Caco-2 (cell line): ENCODE results near the gene HCFC1R1. TPM values are rescaled to one million over a fixed set of nuclear protein-coding genes. Genes with fewer than 3 reads are reported as not detected.

Experiments
- BruUV-seq: library from RNA; stranded (reverse); fragments of 400-500 nt; replicated peaks from 2 replicates; lab custom pipeline; 2021; lab: Mats Ljungman, UMichigan
- CTCF ChIA-PET: fragments of 300-600 bp; sonication (Branson Sonifier 250); formaldehyde crosslinking; loops from one replicate; lab custom pipeline; 2022; ENCODE audit warnings: antibody characterized with exemption; lab: Charles Lee
- POLR2A ChIA-PET: fragments of 300-600 bp; sonication (Branson Sonifier 250); formaldehyde crosslinking; loops from one replicate; lab custom pipeline; 2022; ENCODE audit warnings: antibody characterized with exemption; lab: Charles Lee
- DNase-seq, 2 experiments: peaks; one replicate each; pipeline versions ENCODE4 v3.0.0 to v3.0.0-alpha.2; 2020 to 2022
- H3K27me3 ChIP-seq: replicated peaks from 2 replicates; pipeline ENCODE4 v1.6.0; 2011; ENCODE audit warnings: low read length; ENCODE audit not compliant: control insufficient read depth, insufficient read depth
- H3K36me3 ChIP-seq: 2 replicates; pipeline ENCODE4 v1.5.1; 2011; ENCODE audit warnings: low read length; ENCODE audit not compliant: control insufficient read depth, insufficient read depth
- H3K4me1 ChIP-seq: fragments of 250-450 bp; sonication (Bioruptor Pico); 2 replicates; pipeline ENCODE4 v1.5.1; 2020; ENCODE audit warnings: mild to moderate bottlenecking
- H3K4me3 ChIP-seq: 2 replicates; pipeline ENCODE4 v1.5.1; 2011; ENCODE audit warnings: low read depth, mild to moderate bottlenecking, control low read depth, low read length
- H3K9me3 ChIP-seq: fragments of 250-450 bp; sonication (Bioruptor Pico); 2 replicates; pipeline ENCODE4 v1.5.1; 2020; ENCODE audit warnings: mild to moderate bottlenecking, moderate library complexity
- H3K27ac Mint-ChIP-seq: one replicate; pipeline ENCODE4 v1.8.0; 2022; ENCODE audit warnings: mixed read lengths; ENCODE audit not compliant: unreplicated experiment
- H3K27me3 Mint-ChIP-seq: one replicate; pipeline ENCODE4 v1.8.0; 2022; ENCODE audit warnings: mixed read lengths; ENCODE audit not compliant: insufficient read depth, unreplicated experiment
- H3K36me3 Mint-ChIP-seq: one replicate; pipeline ENCODE4 v1.8.0; 2022; ENCODE audit warnings: mild to moderate bottlenecking, mixed read lengths; ENCODE audit not compliant: insufficient read depth, unreplicated experiment
- H3K4me1 Mint-ChIP-seq: one replicate; pipeline ENCODE4 v1.8.0; 2022; ENCODE audit warnings: low read depth, mixed read lengths; ENCODE audit not compliant: unreplicated experiment
- H3K4me3 Mint-ChIP-seq: one replicate; pipeline ENCODE4 v1.8.0; 2022; ENCODE audit warnings: mild to moderate bottlenecking, moderate library complexity, mixed read lengths; ENCODE audit not compliant: unreplicated experiment
- H3K9me3 Mint-ChIP-seq: one replicate; pipeline ENCODE4 v1.8.0; 2022; ENCODE audit warnings: mixed read lengths; ENCODE audit not compliant: unreplicated experiment
- CTCF ChIP-seq, 2 experiments: fragments of 200-600 bp in 1 of 2; IDR thresholded peaks; 1 replicate in 1 of 2; 2 replicates in 1 of 2; pipeline versions ENCODE4 v1.5.1 to v1.8.0; 2011 to 2022; ENCODE audit warnings: antibody characterized with exemption in 1 of 2, control low read depth in 1 of 2, inconsistent platforms in 1 of 2, low read depth in 1 of 2, low read length in 1 of 2, mild to moderate bottlenecking in 1 of 2, moderate library complexity in 1 of 2; ENCODE audit not compliant: insufficient read depth in 1 of 2, severe bottlenecking in 1 of 2, unreplicated experiment in 1 of 2
- intact Hi-C: fragments of 100-400 bp; cut with micrococcal nuclease; formaldehyde crosslinking; loops from one replicate; pipeline ENCODE4 v1.10.0; 2022; ENCODE audit not compliant: unreplicated experiment
- total RNA-seq: library from RNA; stranded (reverse); gene quantifications from 2 replicates; pipeline ENCODE4 v1.2.3, GENCODE V29; 2022

HCFC1R1 gene
- total RNA-seq, 1 experiment from 2014 or later = 44.9 TPM

- Mint-ChIP-seq H3K36me3 (no peaks in the 10 kb centered on the region), H3K4me3 (no peak overlapping the region), H3K4me1 (no peaks in the 10 kb centered on the region), H3K9me3 (no peaks in the 10 kb centered on the region), H3K27me3 (no peaks in the 10 kb centered on the region), H3K27ac (no peak overlapping the region)
- Histone ChIP-seq H3K27me3 (no peaks in the 10 kb centered on the region), H3K9me3 (no peaks in the 10 kb centered on the region), H3K36me3 (no peaks in the 10 kb centered on the region), H3K4me1 (0 out of 2 replicates have a peak, but pooled peaks cover 3% of the 10 kb centered on the region), H3K4me3 (no peak overlapping the region)
- ChIA-PET POLR2A (no interaction called here), CTCF (no interaction called here)
- TF ChIP-seq CTCF (IDR thresholded peaks at IDR 0.05; ENCODE audit: insufficient read depth in 1 of 2, low read depth in 1 of 2, low read length in 1 of 2, severe bottlenecking in 1 of 2, unreplicated experiment in 1 of 2) = no peak
- intact Hi-C loops = no loop called here
- BruUV-seq = no TSS peak
- no peak for DNase-seq
Observed at GRCh38 chr16:2990891-2991290, 32.9 kb downstream of the HCFC1R1 start.

GRCh38 chr16:2988590-2989099, 35.1 kb downstream of the HCFC1R1 start:
- Histone ChIP-seq H3K27me3 (no peaks in the 10 kb centered on the region), H3K4me3 (no peak overlapping the region), H3K9me3 (no peaks in the 10 kb centered on the region), H3K4me1 (0 out of 2 replicates have a peak, but pooled peaks cover 8% of the 10 kb centered on the region), H3K36me3 (no peaks in the 10 kb centered on the region)
- no peaks in the 10 kb centered on the region for H3K36me3 Mint-ChIP-seq
- H3K27me3 Mint-ChIP-seq = no peaks in the 10 kb centered on the region
- H3K4me3 Mint-ChIP-seq = no peak overlapping the region
- ChIA-PET POLR2A (no interaction called here), CTCF (no interaction called here)
- no TSS peak for BruUV-seq
- no peak for DNase-seq
- no peak for TF ChIP-seq CTCF (IDR thresholded peaks at IDR 0.05; ENCODE audit: insufficient read depth in 1 of 2, low read depth in 1 of 2, low read length in 1 of 2, severe bottlenecking in 1 of 2, unreplicated experiment in 1 of 2)
- no peak overlapping the region for H3K27ac Mint-ChIP-seq
- H3K4me1 Mint-ChIP-seq = no peaks in the 10 kb centered on the region
- intact Hi-C loops = no loop called here
- H3K9me3 Mint-ChIP-seq = no peaks in the 10 kb centered on the region

- intact Hi-C loops = no loop called here
- no peaks in the 10 kb centered on the region for H3K27me3 ChIP-seq
- H3K36me3 ChIP-seq = no peaks in the 10 kb centered on the region
- BruUV-seq = no TSS peak
- Mint-ChIP-seq H3K4me3 (no peak overlapping the region), H3K27ac (no peak overlapping the region), H3K9me3 (no peaks in the 10 kb centered on the region), H3K4me1 (no peaks in the 10 kb centered on the region), H3K27me3 (no peaks in the 10 kb centered on the region), H3K36me3 (no peaks in the 10 kb centered on the region)
- H3K4me1 ChIP-seq = 0 out of 2 replicates have a peak, but pooled peaks cover 8% of the 10 kb centered on the region
- CTCF ChIA-PET = no interaction called here
- DNase-seq = no peak
- H3K9me3 ChIP-seq = no peaks in the 10 kb centered on the region
- H3K4me3 ChIP-seq = no peak overlapping the region
- TF ChIP-seq CTCF (IDR thresholded peaks at IDR 0.05; ENCODE audit: insufficient read depth in 1 of 2, low read depth in 1 of 2, low read length in 1 of 2, severe bottlenecking in 1 of 2, unreplicated experiment in 1 of 2) = no peak
- POLR2A ChIA-PET = no interaction called here
Observed at GRCh38 chr16:2987833-2988232, 35.9 kb downstream of the HCFC1R1 start.
